HG03378 (cell line): Measurements from ENCODE around the gene MBNL2.
"Not testable (repeated sequence)": the region's sequence is repeated elsewhere in the genome, so short reads cannot be mapped to it uniquely, and the experiment has no call there.

ENCODE experiments used
- ATAC-seq: cut with Tn5 transposase; IDR thresholded peaks from one replicate; pipeline ENCODE4 v1.9.1; 2021; ENCODE audit warnings: mild to moderate bottlenecking, moderate library complexity; ENCODE audit not compliant: unreplicated experiment

MBNL2 gene

GRCh38 chr13:97341135-97341534 lies 119.0 kb downstream of the MBNL2 start:
- no peak for ATAC-seq

GRCh38 chr13:97342136-97342535 lies 120.0 kb downstream of the MBNL2 start:
- ATAC-seq = no peak

GRCh38 chr13:97342936-97343335 lies 120.8 kb downstream of the MBNL2 start:
- no peak for ATAC-seq

GRCh38 chr13:97344265-97345175 lies 122.4 kb downstream of the MBNL2 start:
- ATAC-seq = peak; percentile 78

- no peak for ATAC-seq
Measured at GRCh38 chr13:97346097-97346496, 124.0 kb downstream of the MBNL2 start.

- no peak for ATAC-seq
Measured at GRCh38 chr13:97346561-97347254, 124.6 kb downstream of the MBNL2 start.

GRCh38 chr13:97347255-97347932 lies 125.3 kb downstream of the MBNL2 start:
- no peak for ATAC-seq

GRCh38 chr13:97348569-97349100 lies 126.5 kb downstream of the MBNL2 start:
- no peak for ATAC-seq

GRCh38 chr13:97352012-97352411 lies 129.9 kb downstream of the MBNL2 start:
- ATAC-seq = not testable (repeated sequence)

GRCh38 chr13:97352815-97353214 lies 130.7 kb downstream of the MBNL2 start:
- ATAC-seq = no peak

- no peak for ATAC-seq
Measured at GRCh38 chr13:97353927-97354675, 132.0 kb downstream of the MBNL2 start.

- no peak for ATAC-seq
Measured at GRCh38 chr13:97354808-97355207, 132.7 kb downstream of the MBNL2 start.

- ATAC-seq = no peak
Measured at GRCh38 chr13:97356592-97356991, 134.5 kb downstream of the MBNL2 start.

- peak; percentile 93 for ATAC-seq
Measured at GRCh38 chr13:97359181-97360057, 137.3 kb downstream of the MBNL2 start.

- ATAC-seq = no peak
Measured at GRCh38 chr13:97360610-97361009, 138.5 kb downstream of the MBNL2 start.

- no peak for ATAC-seq
Measured at GRCh38 chr13:97364031-97364430, 141.9 kb downstream of the MBNL2 start.

GRCh38 chr13:97364827-97365226 lies 142.7 kb downstream of the MBNL2 start:
- ATAC-seq = no peak

GRCh38 chr13:97366172-97366688 lies 144.1 kb downstream of the MBNL2 start:
- ATAC-seq = no peak
